Activated naive CD4-positive, alpha-beta T cell treated with anti-CD3 and anti-CD28 coated beads, Interleukin-2, amount 50 U/mL, for 24 hours (primary cell): Measurements from ENCODE around the gene MAP3K5.
"Not testable (repeated sequence)": the region's sequence is repeated elsewhere in the genome, so short reads cannot be mapped to it uniquely, and the experiment has no call there.

ENCODE experiments used
- H3K27ac Mint-ChIP-seq: one replicate; pipeline ENCODE4 v1.8.0; 2021; ENCODE audit warnings: mild to moderate bottlenecking, mixed read lengths
- H3K27me3 Mint-ChIP-seq: one replicate; pipeline ENCODE4 v1.8.0; 2021; ENCODE audit warnings: mixed read lengths
- H3K36me3 Mint-ChIP-seq: one replicate; pipeline ENCODE4 v1.8.0; 2021; ENCODE audit warnings: mixed read lengths
- H3K4me1 Mint-ChIP-seq: one replicate; pipeline ENCODE4 v1.8.0; 2021; ENCODE audit warnings: mixed read lengths
- H3K4me3 Mint-ChIP-seq: one replicate; pipeline ENCODE4 v1.8.0; 2021; ENCODE audit warnings: mild to moderate bottlenecking, mixed read lengths
- H3K9me3 Mint-ChIP-seq: one replicate; pipeline ENCODE4 v1.8.0; 2021; ENCODE audit warnings: mixed read lengths

MAP3K5 gene

DNA sequence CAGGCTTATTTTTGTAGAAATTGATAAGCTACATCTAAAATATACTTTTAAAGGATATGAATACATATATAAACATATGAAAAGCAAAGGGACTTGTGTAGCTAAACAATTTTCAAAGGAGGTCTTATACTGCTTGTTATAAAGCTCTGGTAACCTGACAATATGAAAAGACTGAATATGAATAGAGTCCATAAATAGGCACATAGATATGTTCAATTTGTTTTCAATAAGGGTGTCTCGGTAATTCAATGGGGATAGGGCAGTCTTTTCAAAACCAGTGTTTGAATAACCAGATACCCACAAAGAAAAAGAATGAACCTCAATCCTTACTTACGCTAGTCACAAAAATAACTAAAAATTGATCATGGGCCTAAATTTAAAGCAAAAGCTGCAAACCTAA, 9.3 kb upstream of the MAP3K5 start:
- Mint-ChIP-seq H3K9me3 (no peaks in the 10 kb centered on the region), H3K27ac (no peak overlapping the region), H3K27me3 (no peaks in the 10 kb centered on the region), H3K36me3 (no peaks in the 10 kb centered on the region), H3K4me3 (no peak overlapping the region), H3K4me1 (no peaks in the 10 kb centered on the region)

DNA sequence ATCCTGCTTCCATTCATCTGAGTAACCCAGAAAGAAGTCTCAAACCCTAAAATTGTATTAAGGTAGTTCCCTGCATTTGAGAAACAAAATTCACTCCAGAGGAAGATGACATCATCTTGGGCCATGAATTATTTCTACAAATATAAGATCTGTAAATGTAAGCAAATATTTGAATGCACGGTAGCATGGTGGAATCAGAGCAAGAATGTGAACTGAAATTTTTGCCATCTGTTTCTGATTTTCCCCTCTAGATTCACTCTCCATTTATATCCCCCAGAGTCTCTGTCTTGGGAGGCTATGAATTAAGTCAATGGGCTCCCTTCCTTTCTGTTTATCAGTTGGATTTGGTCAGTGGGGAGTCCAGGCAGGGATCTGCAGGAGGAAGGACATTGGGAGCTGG, 5.8 kb upstream of the MAP3K5 start:
- Mint-ChIP-seq H3K4me1 (peaks cover 5% of the 10 kb centered on the region), H3K9me3 (no peaks in the 10 kb centered on the region), H3K27ac (no peak overlapping the region), H3K36me3 (no peaks in the 10 kb centered on the region), H3K4me3 (no peak overlapping the region), H3K27me3 (no peaks in the 10 kb centered on the region)

DNA sequence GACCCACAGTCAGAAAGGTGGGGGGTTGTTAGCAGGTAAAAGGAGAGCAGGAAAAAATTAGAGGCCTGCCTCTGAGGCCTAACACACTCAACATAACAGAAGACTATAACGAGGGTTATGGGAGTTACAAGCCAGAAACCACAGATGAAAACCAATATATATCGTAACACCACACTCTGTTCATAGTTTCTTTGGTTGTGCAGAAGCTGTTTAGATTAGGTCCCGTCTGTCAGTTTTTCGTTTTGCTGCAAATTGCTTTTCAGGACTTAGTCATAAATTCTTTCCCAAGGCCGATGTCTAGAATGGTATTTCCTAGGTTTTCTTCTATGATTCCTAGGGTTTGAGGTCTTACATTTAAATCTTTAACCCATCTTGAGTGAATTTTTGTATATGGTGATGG, 3.7 kb upstream of the MAP3K5 start:
- Mint-ChIP-seq H3K27ac (no peak overlapping the region), H3K36me3 (no peaks in the 10 kb centered on the region), H3K27me3 (no peaks in the 10 kb centered on the region), H3K4me3 (no peak overlapping the region), H3K9me3 (no peaks in the 10 kb centered on the region), H3K4me1 (peaks cover 11% of the 10 kb centered on the region)

DNA sequence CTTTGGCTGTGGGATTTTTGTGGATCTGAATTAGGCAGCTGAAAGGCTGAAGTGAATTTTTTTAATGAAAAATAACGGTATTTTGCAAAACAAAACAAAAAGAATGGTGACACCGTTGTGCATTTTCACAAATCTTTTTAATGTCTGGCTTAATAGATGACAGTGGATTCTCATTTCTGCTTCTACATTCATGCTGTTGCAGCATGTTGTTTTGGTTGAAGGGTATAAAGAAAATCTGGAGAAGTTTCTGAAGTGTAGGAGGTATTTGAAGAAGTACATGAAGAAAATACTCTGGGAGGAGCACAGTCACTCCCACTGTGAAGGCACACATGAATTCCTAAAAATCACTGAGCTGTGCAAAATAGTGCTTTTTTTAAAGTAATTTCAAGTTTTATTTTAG, 3.1 kb upstream of the MAP3K5 start:
- Mint-ChIP-seq H3K36me3 (no peaks in the 10 kb centered on the region), H3K4me3 (no peak overlapping the region), H3K9me3 (no peaks in the 10 kb centered on the region), H3K27me3 (no peaks in the 10 kb centered on the region), H3K27ac (no peak overlapping the region), H3K4me1 (peaks cover 17% of the 10 kb centered on the region)

DNA sequence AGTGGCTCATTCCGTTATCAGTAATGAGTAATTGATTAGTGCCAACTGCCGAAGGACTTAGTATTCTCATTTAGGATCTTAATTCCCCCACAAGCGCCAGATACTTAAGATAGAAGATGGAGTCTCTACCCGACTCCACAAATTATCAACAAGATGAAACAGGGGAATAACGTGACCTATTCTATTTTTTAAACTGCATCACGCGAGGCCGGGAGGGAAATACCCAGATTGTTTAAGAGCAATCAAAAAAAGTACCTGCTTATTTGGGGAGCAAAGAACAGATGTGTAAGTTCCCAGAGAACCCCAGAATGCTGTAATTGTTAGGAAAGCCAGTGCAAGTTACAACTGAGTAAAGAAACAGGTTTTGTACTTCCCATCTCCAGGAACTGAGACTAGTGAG, 1.1 kb upstream of the MAP3K5 start:
- Mint-ChIP-seq H3K9me3 (no peaks in the 10 kb centered on the region), H3K4me3 (peak overlapping the region; percentile 95), H3K27ac (peak overlapping the region; percentile 97), H3K36me3 (no peaks in the 10 kb centered on the region), H3K27me3 (no peaks in the 10 kb centered on the region), H3K4me1 (peaks cover 34% of the 10 kb centered on the region)

DNA sequence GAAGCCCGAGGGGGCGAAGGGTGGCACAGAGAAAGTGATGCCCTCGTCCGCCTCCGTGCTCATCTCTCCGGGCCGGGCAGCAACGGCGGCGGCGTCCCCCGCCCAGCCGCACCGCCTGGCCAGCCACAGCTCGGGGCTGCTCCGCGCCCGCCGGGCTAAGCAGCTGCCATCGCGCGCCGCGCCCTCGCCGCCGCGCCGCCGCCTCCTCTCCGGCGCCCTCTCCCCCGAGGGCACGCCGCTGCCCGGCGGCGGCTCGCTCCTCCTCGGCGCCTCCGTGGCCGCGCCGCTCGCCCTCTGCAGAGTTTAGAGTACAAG, 225 bp downstream of the MAP3K5 start:
- H3K27ac Mint-ChIP-seq, result no peak overlapping the region
- no peaks in the 10 kb centered on the region for H3K27me3 Mint-ChIP-seq
- H3K36me3 Mint-ChIP-seq, result no peaks in the 10 kb centered on the region
- H3K4me1 Mint-ChIP-seq, result peaks cover 47% of the 10 kb centered on the region
- peak overlapping the region; percentile 98 for H3K4me3 Mint-ChIP-seq
- no peaks in the 10 kb centered on the region for H3K9me3 Mint-ChIP-seq

DNA sequence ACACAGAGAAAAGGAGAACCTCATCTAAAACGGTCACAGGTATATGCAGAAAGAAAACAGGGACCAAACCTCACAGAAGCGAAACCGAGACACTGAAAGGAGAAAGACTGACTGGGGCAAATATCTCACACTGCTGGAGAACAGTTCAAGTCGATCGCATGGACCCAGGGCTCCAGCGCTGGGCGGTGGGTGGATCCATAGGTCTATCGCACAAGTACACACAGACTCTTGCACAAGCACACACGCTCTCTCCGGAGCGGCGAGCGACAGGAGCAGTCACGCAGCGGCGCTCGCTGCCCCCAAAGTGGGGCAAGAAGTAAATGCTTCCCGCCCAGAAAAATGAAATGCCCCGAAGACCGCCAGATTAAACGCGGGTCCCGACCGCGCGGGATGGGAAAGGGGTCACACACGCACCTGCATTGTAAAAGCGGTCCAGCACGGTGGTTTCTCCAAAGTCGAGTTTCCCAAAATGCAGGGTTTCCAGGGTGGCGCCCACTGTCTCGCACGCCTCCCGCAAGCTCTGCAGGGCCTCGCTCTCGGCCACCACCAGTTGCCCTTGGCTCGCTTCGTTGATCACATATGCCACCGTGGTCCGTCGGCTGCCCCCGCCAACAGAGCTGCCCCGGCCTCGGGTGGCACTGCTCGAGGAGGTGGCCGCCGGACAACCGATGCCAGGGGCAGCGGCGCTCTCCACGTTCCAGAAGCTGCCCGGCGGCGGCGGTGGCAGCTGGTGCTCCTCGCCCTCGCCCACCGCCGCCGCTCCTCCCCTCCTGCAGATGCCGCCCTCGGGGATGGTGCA, 782 bp downstream of the MAP3K5 start:
- H3K27me3 Mint-ChIP-seq, result no peaks in the 10 kb centered on the region
- H3K27ac Mint-ChIP-seq, result peak overlapping the region; percentile 93
- peak overlapping the region; percentile 98 for H3K4me3 Mint-ChIP-seq
- H3K4me1 Mint-ChIP-seq, result peaks cover 50% of the 10 kb centered on the region
- no peaks in the 10 kb centered on the region for H3K9me3 Mint-ChIP-seq
- no peaks in the 10 kb centered on the region for H3K36me3 Mint-ChIP-seq

DNA sequence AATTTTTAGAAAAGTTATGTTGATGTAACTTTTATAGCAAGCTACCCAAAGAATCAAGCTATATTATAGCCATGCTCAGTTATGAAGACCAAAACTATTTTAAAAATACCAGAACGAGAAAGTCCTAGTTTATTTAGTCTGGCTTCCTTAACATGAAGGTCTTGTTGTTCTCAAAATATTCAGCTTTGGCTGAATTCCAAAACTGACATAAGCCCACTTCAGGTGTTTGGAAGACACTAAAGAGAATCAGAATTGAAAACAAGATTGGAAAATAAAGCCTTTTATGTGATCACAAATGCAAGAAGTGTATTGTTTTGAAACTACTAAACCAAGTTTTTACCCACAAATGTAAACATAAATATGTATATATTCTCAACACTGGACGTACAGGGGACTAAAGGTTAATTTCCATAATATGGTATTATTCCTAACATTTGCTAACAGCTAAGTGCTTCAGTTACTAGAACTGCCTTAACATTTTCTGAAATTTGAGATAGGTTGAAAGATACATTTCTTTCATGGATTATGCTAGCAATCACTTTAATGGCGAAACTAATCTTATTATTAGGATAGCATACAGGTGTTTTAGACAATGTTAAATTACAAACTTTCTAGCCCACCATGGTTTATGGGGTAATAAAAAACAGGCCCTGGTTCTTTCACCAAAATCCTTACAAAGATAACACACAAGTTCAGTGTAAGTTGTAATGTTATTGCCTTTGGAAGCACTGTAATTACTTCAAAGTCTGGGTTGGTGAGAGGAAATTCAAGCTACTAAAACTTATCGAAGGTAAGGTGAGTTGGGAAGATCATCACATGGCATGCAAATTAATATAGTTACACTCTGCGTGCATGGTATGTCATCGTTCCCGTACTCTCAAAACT, 1.6 kb downstream of the MAP3K5 start:
- Mint-ChIP-seq H3K27ac (peak overlapping the region; percentile 93), H3K9me3 (no peaks in the 10 kb centered on the region), H3K4me1 (peaks cover 58% of the 10 kb centered on the region), H3K4me3 (peak overlapping the region; percentile 98), H3K36me3 (no peaks in the 10 kb centered on the region), H3K27me3 (no peaks in the 10 kb centered on the region)

DNA sequence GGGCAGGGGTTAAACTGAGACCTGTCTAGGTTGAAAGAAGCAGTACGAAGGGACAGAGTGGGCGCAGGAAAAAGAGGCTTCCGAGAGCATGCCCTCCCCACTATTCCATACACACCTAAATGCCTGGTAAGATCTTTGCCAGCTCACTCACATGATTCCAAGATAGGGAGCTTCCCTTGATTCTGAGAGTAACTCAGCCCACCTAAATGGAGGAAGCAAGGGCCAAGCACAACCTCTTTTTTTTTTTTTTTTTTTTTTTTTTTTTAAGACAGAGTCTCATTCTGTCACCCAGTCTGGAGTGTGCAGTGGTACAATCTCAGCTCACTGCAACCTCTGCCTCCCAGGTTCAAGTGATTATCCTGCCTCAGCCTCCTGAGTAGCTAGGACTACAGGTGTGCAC, 2.8 kb downstream of the MAP3K5 start:
- Mint-ChIP-seq H3K4me3 (peak overlapping the region; percentile 57), H3K4me1 (peaks cover 70% of the 10 kb centered on the region)
- not testable (repeated sequence) for H3K27me3 Mint-ChIP-seq, H3K9me3 Mint-ChIP-seq, H3K36me3 Mint-ChIP-seq, H3K27ac Mint-ChIP-seq

DNA sequence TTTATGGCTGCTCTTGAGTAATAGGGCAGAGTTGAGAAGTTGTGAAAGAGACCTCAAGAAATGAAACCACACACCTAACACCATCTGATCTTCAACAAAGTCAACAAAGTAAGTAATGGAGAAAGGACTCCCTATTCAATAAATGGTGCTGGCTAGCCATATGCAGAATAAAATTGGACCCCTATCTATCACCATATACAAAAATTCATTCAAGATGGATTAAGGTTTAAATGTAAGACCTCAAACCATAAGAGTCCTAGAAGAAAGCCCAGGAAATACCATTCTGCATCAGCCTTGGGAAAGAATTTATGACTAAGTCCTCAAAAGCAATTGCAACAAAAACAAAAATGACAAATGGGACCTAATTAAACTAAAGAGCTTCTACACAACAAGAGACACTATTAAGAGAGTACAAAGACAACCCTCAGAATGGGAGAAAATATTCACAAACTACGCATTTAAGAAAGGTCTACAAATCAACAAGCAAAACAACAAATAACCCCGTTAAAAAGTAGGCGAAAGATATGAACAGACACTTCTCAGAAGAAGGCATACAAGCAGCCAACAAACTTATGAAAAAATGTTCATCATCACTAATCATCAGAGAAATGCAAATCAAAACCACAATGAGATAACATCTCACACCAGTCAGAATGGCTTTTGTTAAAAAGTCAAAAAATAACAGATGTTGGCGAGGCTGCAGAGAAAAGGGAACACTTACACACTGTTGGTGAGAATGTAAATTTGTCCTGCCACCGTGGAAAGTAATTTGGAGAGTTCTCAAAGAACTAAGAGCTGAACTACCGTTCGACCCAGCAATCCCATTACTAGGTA, 4.0 kb downstream of the MAP3K5 start:
- peak overlapping the region; percentile 71 for H3K4me3 Mint-ChIP-seq
- no peaks in the 10 kb centered on the region for H3K9me3 Mint-ChIP-seq
- peak overlapping the region; percentile 93 for H3K27ac Mint-ChIP-seq
- peaks cover 2% of the 10 kb centered on the region for H3K36me3 Mint-ChIP-seq
- peaks cover 79% of the 10 kb centered on the region for H3K4me1 Mint-ChIP-seq
- no peaks in the 10 kb centered on the region for H3K27me3 Mint-ChIP-seq

DNA sequence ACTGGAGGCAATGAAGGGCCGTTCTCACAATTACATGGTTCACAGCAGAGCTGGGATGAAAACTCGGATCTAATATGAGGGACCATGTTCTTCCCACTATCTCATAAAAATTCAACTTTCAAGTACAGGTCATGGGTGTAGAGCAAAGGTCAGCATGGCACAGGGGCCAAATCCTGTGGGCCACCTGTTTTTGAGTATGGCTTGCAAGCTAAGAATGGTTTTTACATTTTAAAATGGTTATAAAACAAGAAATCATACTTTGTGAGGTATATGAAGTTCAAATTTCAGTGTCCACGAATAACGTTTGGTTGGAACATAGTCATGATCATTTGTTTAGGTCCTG, 4.6 kb downstream of the MAP3K5 start:
- peak overlapping the region; percentile 93 for H3K27ac Mint-ChIP-seq
- H3K27me3 Mint-ChIP-seq, result no peaks in the 10 kb centered on the region
- H3K4me1 Mint-ChIP-seq, result peaks cover 80% of the 10 kb centered on the region
- H3K4me3 Mint-ChIP-seq, result peak overlapping the region; percentile 71
- peaks cover 2% of the 10 kb centered on the region for H3K36me3 Mint-ChIP-seq
- H3K9me3 Mint-ChIP-seq, result no peaks in the 10 kb centered on the region

DNA sequence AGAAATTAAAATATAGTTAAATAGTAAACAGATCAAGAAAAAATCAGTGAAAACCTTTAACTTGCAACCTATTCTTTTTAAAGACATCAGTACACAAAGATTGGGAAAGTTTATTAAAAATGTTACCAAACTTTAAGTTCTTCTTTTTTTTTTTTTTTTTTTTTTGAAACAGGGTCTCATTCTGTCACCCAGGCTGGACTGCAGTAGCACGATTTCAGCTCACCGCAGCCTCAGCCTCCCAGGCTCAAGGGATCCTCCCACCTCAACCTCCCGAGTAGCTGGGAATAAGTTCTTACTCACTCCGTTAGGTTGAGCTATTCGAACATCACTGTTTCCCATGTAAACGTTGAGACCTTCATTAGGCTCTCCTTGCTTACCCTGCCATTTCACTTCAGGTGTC, 5.6 kb downstream of the MAP3K5 start:
- Mint-ChIP-seq H3K36me3 (peaks cover 4% of the 10 kb centered on the region), H3K27ac (no peak overlapping the region), H3K27me3 (no peaks in the 10 kb centered on the region), H3K4me1 (peaks cover 89% of the 10 kb centered on the region), H3K4me3 (no peak overlapping the region), H3K9me3 (no peaks in the 10 kb centered on the region)

DNA sequence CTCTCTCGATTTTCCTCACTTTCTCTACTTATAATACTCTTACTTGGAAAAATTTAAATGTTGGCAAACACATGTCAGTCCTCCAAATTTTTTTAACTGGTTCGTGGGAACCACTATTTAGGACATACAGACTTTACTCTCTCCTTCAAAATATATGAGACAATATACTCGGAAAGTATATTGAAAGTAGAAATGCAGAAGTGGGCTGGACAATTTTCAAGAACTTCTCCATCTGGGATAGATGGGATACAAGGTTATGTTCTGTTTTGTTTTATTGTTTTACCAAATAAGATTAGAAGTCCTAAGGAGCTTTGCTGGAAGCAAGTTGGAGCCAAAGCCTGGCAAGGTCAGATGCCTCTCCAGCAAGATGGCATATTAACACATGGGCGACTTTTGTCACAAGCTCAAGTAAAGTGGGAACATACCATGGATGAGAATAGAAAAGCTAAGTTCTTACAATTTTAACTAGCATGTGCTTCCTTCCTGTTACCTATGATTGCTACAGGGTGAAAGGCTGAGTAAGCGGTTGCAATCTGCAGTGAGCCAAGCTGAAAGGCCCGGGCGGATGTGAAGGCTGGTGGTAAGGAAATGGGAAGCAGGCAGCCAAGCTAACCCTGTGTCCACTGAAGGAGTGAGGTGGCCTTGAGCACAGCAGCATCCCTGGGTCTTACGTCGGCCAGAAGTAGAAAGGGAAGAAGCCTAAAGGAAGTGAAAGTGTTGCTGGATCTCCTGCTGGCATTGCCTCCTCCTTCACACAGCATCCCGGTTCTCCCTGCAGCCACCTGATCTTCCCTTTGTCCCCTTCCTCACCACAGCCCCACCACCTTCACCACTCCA, 7.1 kb downstream of the MAP3K5 start:
- Mint-ChIP-seq H3K4me1 (peaks cover 75% of the 10 kb centered on the region), H3K27me3 (no peaks in the 10 kb centered on the region), H3K9me3 (no peaks in the 10 kb centered on the region), H3K4me3 (peak overlapping the region; percentile 65), H3K36me3 (peaks cover 4% of the 10 kb centered on the region), H3K27ac (peak overlapping the region; percentile 93)

DNA sequence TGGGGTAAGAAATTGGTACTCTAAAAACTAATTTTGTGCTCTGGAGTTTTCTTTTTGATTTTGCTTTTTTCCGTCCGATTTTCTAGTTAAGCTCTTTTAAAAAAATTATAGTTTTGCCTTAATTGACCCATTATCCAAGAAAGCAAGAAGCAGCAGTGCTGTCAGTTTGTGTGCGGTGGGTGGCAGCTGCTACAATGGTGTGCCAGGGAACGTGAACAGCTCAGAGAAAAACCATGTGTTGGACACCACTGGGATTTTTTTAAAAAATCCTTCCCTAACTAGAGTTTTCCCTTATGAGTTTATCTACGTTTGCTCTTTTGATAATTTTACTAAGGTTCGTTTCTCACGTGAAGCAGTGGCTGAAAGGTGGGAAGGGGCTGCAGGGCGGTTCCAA, 8.0 kb downstream of the MAP3K5 start:
- Mint-ChIP-seq H3K9me3 (no peaks in the 10 kb centered on the region), H3K27me3 (no peaks in the 10 kb centered on the region), H3K4me3 (peak overlapping the region; percentile 48)

More for the DNA sequence above, 8.0 kb downstream of the MAP3K5 start:
- H3K4me1 Mint-ChIP-seq, result peaks cover 73% of the 10 kb centered on the region
- peaks cover 4% of the 10 kb centered on the region for H3K36me3 Mint-ChIP-seq
- H3K27ac Mint-ChIP-seq, result peak overlapping the region; percentile 55
